HG02981 (cell line): ENCODE results near the gene RARA.

Experiments used
- ATAC-seq: cut with Tn5 transposase; IDR thresholded peaks from one replicate; pipeline ENCODE4 v1.9.1; 2021; ENCODE audit warnings: mild to moderate bottlenecking, moderate library complexity; ENCODE audit not compliant: unreplicated experiment

The RARA gene

GRCh38 chr17:40315678-40316570 lies 6.9 kb downstream of the RARA start:
- no peak for ATAC-seq

GRCh38 chr17:40316571-40317344 lies 7.8 kb downstream of the RARA start:
- ATAC-seq = no peak

GRCh38 chr17:40317345-40317873 lies 8.4 kb downstream of the RARA start:
- no peak for ATAC-seq

GRCh38 chr17:40317880-40318829 lies 9.2 kb downstream of the RARA start:
- ATAC-seq = peak; percentile 48

GRCh38 chr17:40318830-40319391 lies 9.9 kb downstream of the RARA start:
- no peak for ATAC-seq

GRCh38 chr17:40319651-40320540 lies 10.9 kb downstream of the RARA start:
- no peak for ATAC-seq

GRCh38 chr17:40320756-40321523 lies 12.0 kb downstream of the RARA start:
- no peak for ATAC-seq

GRCh38 chr17:40321524-40321929 lies 12.5 kb downstream of the RARA start:
- ATAC-seq = no peak

GRCh38 chr17:40321961-40322357 lies 13.0 kb downstream of the RARA start:
- ATAC-seq = no peak

GRCh38 chr17:40322358-40323315 lies 13.7 kb downstream of the RARA start:
- ATAC-seq = peak; percentile 25

GRCh38 chr17:40323391-40324381 lies 14.7 kb downstream of the RARA start:
- no peak for ATAC-seq

- ATAC-seq = no peak
Observed at GRCh38 chr17:40325156-40326013, 16.4 kb downstream of the RARA start.

GRCh38 chr17:40326014-40326831 lies 17.2 kb downstream of the RARA start:
- ATAC-seq = no peak

GRCh38 chr17:40326832-40327199 lies 17.8 kb downstream of the RARA start:
- ATAC-seq = no peak
